ENCODE results near the gene POLR3B.

- TF ChIP-seq CTCF (IDR thresholded peaks at IDR 0.05; ENCODE audit: low read depth, low read length, poor library complexity, severe bottlenecking) (no peak), EZH2phosphoT487 (IDR thresholded peaks at IDR 0.05; ENCODE audit: borderline replicate concordance, low read length) (no peak)
These were observed 136.0 kb downstream of the POLR3B start for GRCh38 chr12:106493531-106493930.

Data from DOHH2 (cell line).